ENCODE measurements around the gene DNAJB11. TPM values are rescaled to one million over a fixed set of nuclear protein-coding genes. Genes with fewer than 3 reads are reported as not detected.
"Not testable (repeated sequence)": the region's sequence is repeated elsewhere in the genome, so short reads cannot be mapped to it uniquely, and the experiment has no call there.

The DNAJB11 gene
- total and polyA plus RNA-seq, 2 donors from 2014 or later = 45.0 to 46.4 TPM

GRCh38 chr3:186530415-186530814 is 40.1 kb upstream of the DNAJB11 start:
- H3K27ac ChIP-seq (ENCODE audit: low read depth in 2 of 2, low read length in 2 of 2) = no peak overlapping the region
- no peaks in the 10 kb centered on the region for H3K9me3 ChIP-seq (ENCODE audit: control insufficient read depth in 2 of 3, insufficient read depth in 1 of 3, low read length in 3 of 3)
- H3K36me3 ChIP-seq (ENCODE audit: control insufficient read depth in 2 of 3, insufficient read depth in 3 of 3, low read length in 3 of 3) = no peaks in the 10 kb centered on the region
- no peak for FAIRE-seq
- H3K9ac ChIP-seq (ENCODE audit: low read length in 3 of 3) = no peak overlapping the region
- H3K4me1 ChIP-seq (ENCODE audit: control insufficient read depth in 2 of 3, insufficient read depth in 2 of 3, low read depth in 1 of 3, low read length in 3 of 3) = peaks cover 0 to 2% (median 0%) of the 10 kb centered on the region in 3 donors
- peak in 2 of 5 donors; percentile 41 to 62 for DNase-seq
- intact Hi-C loops (cut with DNase I) = loop anchor here (10.0 kb wide), 1 partner anchor 276 kb away; no protein-coding TSS in a partner anchor
- H3K4me3 ChIP-seq (ENCODE audit: low read length in 3 of 3) = no peak overlapping the region
- no peaks in the 10 kb centered on the region for H3K27me3 ChIP-seq (ENCODE audit: control insufficient read depth, insufficient read depth, low read length)
- TF ChIP-seq CTCF (IDR thresholded peaks at IDR 0.05; ENCODE audit: borderline replicate concordance, extremely low read depth, insufficient read depth) = no peak

GRCh38 chr3:186531694-186532093 is 38.8 kb upstream of the DNAJB11 start:
- H3K9ac ChIP-seq (ENCODE audit: low read length in 3 of 3); DNase-seq; H3K27me3 ChIP-seq (ENCODE audit: control insufficient read depth, insufficient read depth, low read length); H3K4me1 ChIP-seq (ENCODE audit: control insufficient read depth in 2 of 3, insufficient read depth in 2 of 3, low read depth in 1 of 3, low read length in 3 of 3); H3K4me3 ChIP-seq (ENCODE audit: low read length in 3 of 3); H3K9me3 ChIP-seq (ENCODE audit: control insufficient read depth in 2 of 3, insufficient read depth in 1 of 3, low read length in 3 of 3); FAIRE-seq; H3K36me3 ChIP-seq (ENCODE audit: control insufficient read depth in 2 of 3, insufficient read depth in 3 of 3, low read length in 3 of 3); H3K27ac ChIP-seq (ENCODE audit: low read depth in 2 of 2, low read length in 2 of 2): not testable (repeated sequence)
- intact Hi-C loops (cut with DNase I) = loop anchor here (10.0 kb wide), 1 partner anchor 277 kb away; no protein-coding TSS in a partner anchor

- Histone ChIP-seq H3K4me1 (ENCODE audit: control insufficient read depth in 2 of 3, insufficient read depth in 2 of 3, low read depth in 1 of 3, low read length in 3 of 3) (peaks cover 0 to 2% (median 0%) of the 10 kb centered on the region in 3 donors), H3K36me3 (ENCODE audit: control insufficient read depth in 2 of 3, insufficient read depth in 3 of 3, low read length in 3 of 3) (no peaks in the 10 kb centered on the region), H3K4me3 (ENCODE audit: low read length in 3 of 3) (no peak overlapping the region), H3K27ac (ENCODE audit: low read depth in 2 of 2, low read length in 2 of 2) (no peak overlapping the region), H3K9me3 (ENCODE audit: control insufficient read depth in 2 of 3, insufficient read depth in 1 of 3, low read length in 3 of 3) (no peaks in the 10 kb centered on the region), H3K9ac (ENCODE audit: low read length in 3 of 3) (no peak overlapping the region), H3K27me3 (ENCODE audit: control insufficient read depth, insufficient read depth, low read length) (no peaks in the 10 kb centered on the region)
- no peak for TF ChIP-seq CTCF (IDR thresholded peaks at IDR 0.05; ENCODE audit: borderline replicate concordance, extremely low read depth, insufficient read depth)
- intact Hi-C loops (cut with DNase I) = loop anchor here (10.0 kb wide), 1 partner anchor 278 kb away; no protein-coding TSS in a partner anchor
- FAIRE-seq (no peak), DNase-seq (peak in 4 of 5 donors; percentile 60 to 66 (median 65))
Measured at GRCh38 chr3:186532598-186533072, 37.9 kb upstream of the DNAJB11 start.

- FAIRE-seq (no peak), DNase-seq (peak in 1 of 5 donors; percentile 25)
- intact Hi-C loops (cut with DNase I) = loop anchor here (10.0 kb wide), 1 partner anchor 279 kb away; no protein-coding TSS in a partner anchor
- Histone ChIP-seq H3K27me3 (ENCODE audit: control insufficient read depth, insufficient read depth, low read length) (no peaks in the 10 kb centered on the region), H3K27ac (ENCODE audit: low read depth in 2 of 2, low read length in 2 of 2) (no peak overlapping the region), H3K9ac (ENCODE audit: low read length in 3 of 3) (no peak overlapping the region), H3K4me3 (ENCODE audit: low read length in 3 of 3) (no peak overlapping the region), H3K9me3 (ENCODE audit: control insufficient read depth in 2 of 3, insufficient read depth in 1 of 3, low read length in 3 of 3) (no peaks in the 10 kb centered on the region), H3K36me3 (ENCODE audit: control insufficient read depth in 2 of 3, insufficient read depth in 3 of 3, low read length in 3 of 3) (no peaks in the 10 kb centered on the region), H3K4me1 (ENCODE audit: control insufficient read depth in 2 of 3, insufficient read depth in 2 of 3, low read depth in 1 of 3, low read length in 3 of 3) (peaks cover 0 to 2% (median 0%) of the 10 kb centered on the region in 3 donors)
- no peak for TF ChIP-seq CTCF (IDR thresholded peaks at IDR 0.05; ENCODE audit: borderline replicate concordance, extremely low read depth, insufficient read depth)
Measured at GRCh38 chr3:186534113-186534669, 36.3 kb upstream of the DNAJB11 start.

Data from kidney (tissue), 14 donors.